OCI-LY7 (cell line): ENCODE measurements around the gene IGIP. TPM values are rescaled to one million over a fixed set of nuclear protein-coding genes. Genes with fewer than 3 reads are reported as not detected.

ENCODE experiments used
- BruUV-seq: library from RNA; stranded (reverse); fragments of 400-500 nt; replicated peaks from 2 replicates; lab custom pipeline; 2021; lab: Mats Ljungman, UMichigan
- CTCF ChIA-PET: fragments of 300-600 bp; sonication (Branson Sonifier 250); formaldehyde crosslinking; loops from one replicate; lab custom pipeline; 2022; ENCODE audit warnings: antibody characterized with exemption; ENCODE audit not compliant: unreplicated experiment; lab: Charles Lee
- POLR2A ChIA-PET: fragments of 300-600 bp; sonication (Branson Sonifier 250); formaldehyde crosslinking; loops from one replicate; lab custom pipeline; 2022; ENCODE audit warnings: antibody characterized with exemption; lab: Charles Lee
- DNase-seq: peaks from one replicate; pipeline ENCODE4 v3.0.0-alpha.2; 2015; ENCODE audit warnings: low spot score
- H2AFZ ChIP-seq: fragments of 200-600 bp; sonication (generic), shearing (Covaris generic); 2 replicates; pipeline ENCODE4 v1.6.1; 2014; ENCODE audit warnings: mild to moderate bottlenecking, antibody characterized with exemption, low read length, moderate library complexity
- H3K27ac ChIP-seq: fragments of 200-600 bp; sonication (generic); 2 replicates; pipeline ENCODE4 v1.5.1; 2014; ENCODE audit warnings: mixed run types, low read depth, mild to moderate bottlenecking, moderate library complexity, low read length, inconsistent platforms; ENCODE audit not compliant: poor library complexity, severe bottlenecking
- H3K36me3 ChIP-seq: fragments of 200-600 bp; sonication (generic); 2 replicates; pipeline ENCODE4 v1.6.1; 2014; ENCODE audit warnings: mild to moderate bottlenecking, antibody characterized with exemption, low read length, moderate library complexity, mixed read lengths; ENCODE audit not compliant: insufficient read depth
- H3K4me1 ChIP-seq: fragments of 200-600 bp; sonication (generic); 2 replicates; pipeline ENCODE4 v1.5.1; 2014; ENCODE audit warnings: mild to moderate bottlenecking, low read length; ENCODE audit not compliant: insufficient read depth, poor library complexity, severe bottlenecking
- H3K4me2 ChIP-seq: fragments of 200-600 bp; sonication (generic); 2 replicates; pipeline ENCODE4 v1.6.1; 2014; ENCODE audit warnings: mild to moderate bottlenecking, low read length
- H3K4me3 ChIP-seq: fragments of 200-600 bp; sonication (generic); 2 replicates; pipeline ENCODE4 v1.5.1; 2014; ENCODE audit warnings: mild to moderate bottlenecking, low read depth, low read length; ENCODE audit not compliant: poor library complexity, severe bottlenecking
- H3K79me2 ChIP-seq: fragments of 200-600 bp; sonication (generic); 2 replicates; pipeline ENCODE4 v1.6.1; 2016; ENCODE audit warnings: low read depth, mild to moderate bottlenecking, low read length, moderate library complexity, mixed read lengths; ENCODE audit not compliant: insufficient read depth
- H3K9me2 ChIP-seq: fragments of 200-600 bp; sonication (generic); 2 replicates; pipeline ENCODE4 v1.6.1; 2016; ENCODE audit warnings: mild to moderate bottlenecking, low read length, mixed read lengths; ENCODE audit not compliant: insufficient read depth
- H3K9me3 ChIP-seq: fragments of 200-600 bp; sonication (generic); 2 replicates; pipeline ENCODE4 v1.6.1; 2014; ENCODE audit warnings: mild to moderate bottlenecking, mixed run types, low read length, mixed read lengths
- H4K20me1 ChIP-seq: fragments of 200-600 bp; sonication (generic); 2 replicates; pipeline ENCODE4 v1.6.1; 2014; ENCODE audit warnings: mild to moderate bottlenecking, antibody characterized with exemption, low read length, moderate library complexity, mixed read lengths; ENCODE audit not compliant: insufficient read depth
- EZH2phosphoT487 ChIP-seq: fragments of 200-600 bp; sonication (generic); IDR thresholded peaks from 2 replicates; pipeline ENCODE4 v1.6.1; 2018; ENCODE audit warnings: low read depth, borderline replicate concordance, mild to moderate bottlenecking, mixed run types, antibody characterized with exemption, low read length, moderate library complexity, mixed read lengths
- intact Hi-C: fragments of 100-400 bp; cut with micrococcal nuclease; formaldehyde crosslinking; loops from one replicate; pipeline ENCODE4 v1.10.0; 2022; ENCODE audit not compliant: unreplicated experiment
- total RNA-seq, 2 experiments: library from RNA; depleted of rRNA in 1 of 2; stranded (reverse); fragments of >200 nt in 1 of 2; shearing (Covaris generic) in 1 of 2; gene quantifications; 2 replicates each; pipeline ENCODE4 v1.2.3, GENCODE V29; 2014 to 2022
- TF ChIP-seq, protein P1 (sequence below): fragments of 200-600 bp; sonication (generic); conservative IDR thresholded peaks from 2 replicates; pipeline ENCODE4 v1.5.1; 2014; ENCODE audit warnings: mild to moderate bottlenecking, antibody characterized with exemption, low read length, moderate library complexity, mixed read lengths

The IGIP gene
- total RNA-seq, 2 experiments from 2014 or later: 3.3 to 4.9 TPM

DNA sequence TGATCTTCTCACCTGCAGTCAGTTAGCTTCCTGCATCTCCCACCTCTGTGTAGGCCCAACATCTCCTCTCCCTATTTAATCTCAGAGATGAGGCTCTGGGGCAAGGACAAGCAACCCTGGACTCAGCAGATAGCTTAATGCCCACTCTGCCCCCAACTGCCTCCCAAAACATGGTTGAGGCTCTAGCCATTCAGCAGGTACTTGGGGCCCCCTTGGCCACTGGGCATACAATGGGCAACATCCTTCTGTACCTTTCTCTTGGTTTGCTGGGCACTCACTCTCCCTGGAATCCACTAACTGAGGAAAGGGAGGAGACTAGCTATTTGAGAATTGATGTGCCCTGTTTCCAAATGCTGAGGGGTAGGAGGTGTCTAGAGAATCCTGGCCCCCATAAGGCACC, 9.4 kb downstream of the IGIP start:
- DNase-seq: no peak
- Histone ChIP-seq H3K9me2 (no peaks in the 10 kb centered on the region), H4K20me1 (no peaks in the 10 kb centered on the region), H3K4me2 (no peak overlapping the region), H3K79me2 (no peaks in the 10 kb centered on the region), H2AFZ (no peak overlapping the region), H3K27ac (no peak overlapping the region), H3K36me3 (no peaks in the 10 kb centered on the region), H3K4me1 (peaks cover 8% of the 10 kb centered on the region), H3K9me3 (no peaks in the 10 kb centered on the region), H3K4me3 (no peak overlapping the region)
- BruUV-seq: no TSS peak
- CTCF ChIA-PET: interaction anchor here (0.6 kb wide), 1 partner anchor 9 kb away, joined by 3 read pairs; no protein-coding TSS in a partner anchor
- intact Hi-C loops: no loop called here
- TF ChIP-seq, protein P1, sequence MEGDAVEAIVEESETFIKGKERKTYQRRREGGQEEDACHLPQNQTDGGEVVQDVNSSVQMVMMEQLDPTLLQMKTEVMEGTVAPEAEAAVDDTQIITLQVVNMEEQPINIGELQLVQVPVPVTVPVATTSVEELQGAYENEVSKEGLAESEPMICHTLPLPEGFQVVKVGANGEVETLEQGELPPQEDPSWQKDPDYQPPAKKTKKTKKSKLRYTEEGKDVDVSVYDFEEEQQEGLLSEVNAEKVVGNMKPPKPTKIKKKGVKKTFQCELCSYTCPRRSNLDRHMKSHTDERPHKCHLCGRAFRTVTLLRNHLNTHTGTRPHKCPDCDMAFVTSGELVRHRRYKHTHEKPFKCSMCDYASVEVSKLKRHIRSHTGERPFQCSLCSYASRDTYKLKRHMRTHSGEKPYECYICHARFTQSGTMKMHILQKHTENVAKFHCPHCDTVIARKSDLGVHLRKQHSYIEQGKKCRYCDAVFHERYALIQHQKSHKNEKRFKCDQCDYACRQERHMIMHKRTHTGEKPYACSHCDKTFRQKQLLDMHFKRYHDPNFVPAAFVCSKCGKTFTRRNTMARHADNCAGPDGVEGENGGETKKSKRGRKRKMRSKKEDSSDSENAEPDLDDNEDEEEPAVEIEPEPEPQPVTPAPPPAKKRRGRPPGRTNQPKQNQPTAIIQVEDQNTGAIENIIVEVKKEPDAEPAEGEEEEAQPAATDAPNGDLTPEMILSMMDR: no peak
- no peak for TF ChIP-seq EZH2phosphoT487
- POLR2A ChIA-PET: interaction anchor here (1.2 to 1.6 kb wide), 2 partner anchors 62 to 248 kb away, joined by 3 to 4 read pairs; no protein-coding TSS in a partner anchor

DNA sequence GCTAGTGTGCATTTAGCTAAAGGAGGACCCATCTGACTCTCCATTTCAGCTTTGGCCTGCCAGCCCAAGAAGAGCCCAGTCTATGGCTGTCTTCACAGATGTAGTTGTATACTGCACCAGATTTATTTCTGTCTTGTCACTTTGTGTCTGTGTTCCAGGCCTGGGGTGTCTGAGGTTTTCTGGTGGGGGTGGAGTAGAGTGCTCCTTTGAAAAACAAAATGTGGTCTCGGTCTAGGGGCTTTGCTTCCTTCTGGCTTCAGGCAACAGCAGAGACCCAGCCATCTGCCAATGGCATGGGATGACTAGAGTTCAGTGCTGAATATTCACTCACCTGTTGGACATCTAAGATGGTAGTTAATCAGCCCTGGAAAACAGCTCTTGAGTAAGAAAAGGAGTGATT, 10.9 kb downstream of the IGIP start:
- Histone ChIP-seq H3K9me3 (no peaks in the 10 kb centered on the region), H3K79me2 (no peaks in the 10 kb centered on the region), H3K36me3 (no peaks in the 10 kb centered on the region), H3K27ac (no peak overlapping the region), H3K4me2 (no peak overlapping the region), H3K4me3 (no peak overlapping the region), H2AFZ (no peak overlapping the region), H4K20me1 (no peaks in the 10 kb centered on the region), H3K9me2 (no peaks in the 10 kb centered on the region), H3K4me1 (peaks cover 6% of the 10 kb centered on the region)
- TF ChIP-seq, protein P1: no peak
- no peak for TF ChIP-seq EZH2phosphoT487
- no peak for DNase-seq
- ChIA-PET CTCF (no interaction called here), POLR2A (no interaction called here)
- intact Hi-C loops: no loop called here
- BruUV-seq: no TSS peak

DNA sequence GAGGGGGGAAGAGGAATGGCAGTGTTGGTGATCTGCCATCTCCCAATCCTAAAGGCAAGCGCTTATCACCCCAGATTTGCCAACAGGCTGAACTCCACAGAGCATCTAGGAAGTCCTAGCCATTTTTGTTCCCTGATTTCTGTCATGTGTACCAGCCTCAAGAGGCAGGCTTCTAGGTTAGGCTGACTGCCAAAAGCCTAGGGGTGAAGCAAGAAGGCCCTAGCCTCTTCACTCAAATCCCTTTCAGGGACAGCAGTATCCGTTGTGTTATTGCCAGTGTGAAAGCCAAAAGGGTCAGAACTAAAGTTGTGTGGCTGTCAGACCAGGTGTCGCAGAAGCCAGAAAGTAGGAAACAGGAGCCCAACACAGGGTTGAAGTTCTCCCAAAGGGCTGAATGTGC, 14.7 kb downstream of the IGIP start:
- TF ChIP-seq, protein P1: no peak
- no peak for TF ChIP-seq EZH2phosphoT487
- CTCF ChIA-PET: no interaction called here
- no peaks in the 10 kb centered on the region for H4K20me1 ChIP-seq

More for the DNA sequence above, 14.7 kb downstream of the IGIP start:
- POLR2A ChIA-PET: no interaction called here
- Histone ChIP-seq H3K4me2 (no peak overlapping the region), H3K36me3 (no peaks in the 10 kb centered on the region), H3K79me2 (no peaks in the 10 kb centered on the region), H2AFZ (no peak overlapping the region), H3K4me1 (no peaks in the 10 kb centered on the region), H3K9me3 (no peaks in the 10 kb centered on the region), H3K27ac (no peak overlapping the region), H3K4me3 (no peak overlapping the region), H3K9me2 (no peaks in the 10 kb centered on the region)
- DNase-seq: no peak
- BruUV-seq: no TSS peak
- intact Hi-C loops: no loop called here
